CD4-positive, alpha-beta T cell treated with Interleukin-15 for 1 hour (primary cell): Measurements from ENCODE around the gene TBC1D8.
A peak's percentile ranks its signal among the peaks of the same experiment; 100 is the strongest.

Experiments
- DNase-seq: peaks from one replicate; pipeline ENCODE4 v3.0.0-alpha.2; 2020

TBC1D8 gene

DNA sequence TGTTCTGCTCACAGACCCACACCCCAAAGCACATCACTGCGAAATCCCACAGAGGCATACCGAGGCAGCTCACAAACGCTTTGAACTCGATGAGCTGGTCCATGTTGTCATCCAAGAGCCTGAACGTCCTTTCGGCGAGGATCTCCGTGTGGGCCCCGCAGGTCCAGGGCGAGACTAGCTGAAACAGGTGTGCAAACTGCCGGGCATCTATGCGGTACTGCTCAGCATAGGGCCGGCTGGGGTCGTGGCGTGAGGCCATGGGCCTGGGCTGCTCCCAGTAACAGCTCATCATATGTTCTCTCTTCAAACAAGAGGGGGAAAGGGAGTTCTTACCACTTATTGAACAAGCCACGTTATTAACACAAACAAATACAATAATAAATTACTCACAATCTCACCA lies 129.0 kb downstream of the TBC1D8 start:
- no peak for DNase-seq

DNA sequence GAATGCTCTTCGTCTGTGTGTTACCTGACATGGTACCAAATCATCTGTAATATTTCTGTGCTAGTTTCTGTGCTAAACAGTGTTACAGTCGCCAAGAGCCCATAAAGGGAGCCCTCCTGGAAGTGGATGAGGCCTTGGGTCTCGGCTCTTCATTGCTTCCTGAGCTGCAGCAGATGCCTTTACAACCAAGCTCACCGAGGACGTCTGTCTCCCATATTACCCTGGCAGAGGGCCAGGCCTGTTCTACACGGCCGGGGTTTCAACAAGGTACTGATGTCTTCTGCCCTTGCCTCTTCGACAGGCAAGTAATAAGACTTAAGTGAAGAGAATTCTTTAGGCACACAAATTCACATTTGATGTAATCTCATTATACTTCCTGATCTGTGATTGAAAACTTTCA lies 132.2 kb downstream of the TBC1D8 start:
- DNase-seq: no peak

- DNase-seq: no peak
Observed at GRCh38 chr2:101017371-101017770, 133.8 kb downstream of the TBC1D8 start.

GRCh38 chr2:101014264-101014857 lies 136.8 kb downstream of the TBC1D8 start:
- DNase-seq: no peak

- no peak for DNase-seq
Observed at GRCh38 chr2:101012706-101013181, 138.4 kb downstream of the TBC1D8 start.

DNA sequence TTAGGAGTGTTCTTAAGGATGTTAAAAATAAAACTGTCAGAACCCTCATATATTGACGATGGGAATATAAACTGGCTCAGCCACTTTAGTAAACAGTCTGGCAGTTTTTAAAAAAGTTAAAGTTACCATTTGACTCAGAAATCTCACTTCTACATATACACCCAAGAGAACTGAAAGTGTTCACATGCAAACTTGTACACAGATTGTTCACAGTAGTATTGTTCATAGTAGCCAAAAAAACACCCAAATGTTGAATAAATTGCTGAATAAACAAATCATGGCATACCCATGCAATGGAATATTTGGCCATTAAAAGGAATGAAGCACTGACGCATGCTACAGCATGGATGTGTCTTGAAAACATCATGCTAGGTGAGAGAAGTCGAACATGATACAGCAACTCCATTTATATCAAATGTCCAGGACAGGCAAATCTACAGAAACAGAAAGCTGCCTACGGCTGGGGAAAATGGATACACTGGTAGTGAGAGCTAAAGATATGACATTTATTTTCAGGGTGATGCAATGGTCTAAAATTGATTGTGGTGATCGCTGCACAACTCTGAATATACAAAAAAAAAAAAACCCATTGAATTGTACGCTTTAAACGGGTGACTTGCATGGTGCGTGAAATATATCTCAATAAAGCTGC lies 139.0 kb downstream of the TBC1D8 start:
- DNase-seq: no peak

DNA sequence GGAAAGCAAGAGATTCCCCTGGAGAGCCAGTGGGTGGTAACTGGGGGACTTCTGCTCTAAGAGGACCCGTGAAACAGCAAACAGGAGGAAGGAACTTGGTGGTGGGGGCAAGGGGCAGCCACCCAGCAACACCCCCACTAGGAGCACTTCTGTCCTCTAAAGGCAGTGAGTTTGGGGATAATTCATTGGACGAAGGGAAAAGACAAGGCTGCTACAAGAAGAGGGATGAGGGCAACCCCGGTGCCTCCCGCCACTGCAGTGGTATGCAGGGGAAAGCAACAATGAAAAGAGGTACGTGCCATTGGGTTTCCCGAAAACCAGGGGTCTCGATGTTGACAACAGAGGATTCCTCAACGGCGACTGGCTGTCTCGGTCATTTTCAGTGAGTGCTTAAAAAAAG lies 140.0 kb downstream of the TBC1D8 start:
- no peak for DNase-seq

DNA sequence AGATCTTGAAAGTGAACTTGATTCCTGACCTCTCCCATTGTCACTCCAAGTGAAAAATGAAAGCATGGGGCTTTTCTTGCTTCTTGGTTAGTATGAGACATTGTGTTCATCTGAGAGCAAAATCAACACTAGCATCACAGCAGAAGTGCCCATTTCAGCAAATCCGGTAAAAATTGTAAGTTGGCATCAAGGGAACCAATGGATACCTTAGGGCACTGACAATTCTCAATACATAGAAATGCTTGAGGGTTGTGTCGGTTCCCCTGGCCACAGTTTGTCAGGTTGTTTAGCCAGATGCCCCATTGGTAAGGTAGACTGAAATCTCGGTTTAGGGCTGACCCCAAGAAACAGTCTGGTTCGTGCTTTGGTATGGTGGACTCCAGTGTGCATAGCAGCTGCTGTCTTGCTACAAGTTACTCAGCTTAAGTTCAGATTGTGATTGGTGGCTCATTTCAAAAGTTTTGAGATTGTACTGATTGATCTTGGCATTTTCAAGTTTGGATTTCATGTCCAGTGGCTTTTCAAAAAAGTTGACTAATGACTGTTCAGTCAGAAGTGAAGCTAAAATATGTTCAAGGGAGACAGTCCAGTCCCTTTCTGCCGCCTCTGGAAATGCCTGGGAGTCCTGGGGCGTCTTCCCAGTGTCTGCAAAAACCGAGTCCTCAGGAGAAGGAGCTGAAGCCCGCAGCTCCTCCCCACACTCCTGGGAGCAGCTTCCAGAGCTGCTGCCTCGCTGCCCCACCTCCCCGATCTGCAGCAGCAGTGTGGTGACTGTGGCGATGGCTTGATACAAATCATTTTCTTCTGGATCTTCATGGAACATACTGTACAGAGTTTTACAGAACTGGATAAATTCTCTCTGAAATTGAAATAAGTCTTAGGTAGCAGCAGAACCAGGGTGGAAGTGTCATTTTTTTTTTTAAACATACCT lies 143.5 kb downstream of the TBC1D8 start:
- DNase-seq: no peak

GRCh38 chr2:101006065-101006715 lies 145.0 kb downstream of the TBC1D8 start:
- no peak for DNase-seq

GRCh38 chr2:101004620-101005325 lies 146.4 kb downstream of the TBC1D8 start:
- DNase-seq: no peak

DNA sequence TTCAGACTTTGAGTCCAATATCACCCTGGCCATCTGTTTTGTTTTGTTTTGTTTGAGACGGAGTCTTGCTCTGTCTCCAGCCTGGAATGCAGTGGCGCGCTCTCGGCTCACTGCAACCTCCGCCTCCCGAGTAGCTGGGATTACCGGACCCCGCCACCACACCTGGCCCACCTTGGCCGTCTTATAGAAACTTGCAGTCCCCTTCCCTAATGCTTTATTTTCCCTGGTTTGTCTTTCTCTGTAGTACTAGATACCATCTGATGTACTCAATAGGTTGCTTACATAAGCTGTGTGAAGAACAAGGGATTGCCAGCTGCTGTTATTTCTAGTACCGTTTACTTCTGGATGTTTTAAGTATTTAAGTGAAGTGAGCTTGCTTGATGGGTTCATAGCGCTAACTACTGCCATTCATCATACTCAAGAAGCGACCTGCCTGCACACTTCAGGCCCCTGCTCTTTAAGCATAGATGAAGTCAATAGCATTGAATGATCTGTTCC lies 147.9 kb downstream of the TBC1D8 start:
- no peak for DNase-seq

DNA sequence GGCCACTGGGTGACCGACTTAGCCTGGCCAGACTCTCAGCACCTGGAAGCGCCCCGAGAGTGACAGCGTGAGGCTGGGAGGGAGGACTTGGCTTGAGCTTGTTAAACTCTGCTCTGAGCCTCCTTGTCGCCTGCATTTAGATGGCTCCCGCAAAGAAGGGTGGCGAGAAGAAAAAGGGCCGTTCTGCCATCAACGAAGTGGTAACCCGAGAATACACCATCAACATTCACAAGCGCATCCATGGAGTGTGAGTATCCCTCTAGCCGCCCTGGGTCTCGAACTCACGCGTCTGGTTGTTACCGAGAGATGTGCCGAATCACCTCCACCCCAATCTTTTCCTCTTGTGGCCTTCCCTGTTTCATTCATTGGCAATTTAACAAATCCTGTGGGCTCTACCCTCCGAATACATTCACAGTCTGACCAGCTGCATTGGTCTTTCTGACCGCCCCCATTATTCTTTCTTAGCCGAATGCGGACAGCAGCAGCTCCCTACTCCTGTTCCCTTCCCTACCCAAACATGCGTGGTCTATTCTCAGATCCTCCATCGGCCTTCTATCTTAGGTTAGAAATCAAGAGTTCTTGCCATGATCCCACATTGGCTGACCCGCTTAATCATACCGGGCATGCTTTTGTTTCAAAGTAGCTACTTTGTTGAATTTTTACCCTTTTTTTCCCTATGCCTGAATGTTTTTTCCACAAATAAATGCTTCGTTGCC lies 148.5 kb downstream of the TBC1D8 start:
- no peak for DNase-seq

DNA sequence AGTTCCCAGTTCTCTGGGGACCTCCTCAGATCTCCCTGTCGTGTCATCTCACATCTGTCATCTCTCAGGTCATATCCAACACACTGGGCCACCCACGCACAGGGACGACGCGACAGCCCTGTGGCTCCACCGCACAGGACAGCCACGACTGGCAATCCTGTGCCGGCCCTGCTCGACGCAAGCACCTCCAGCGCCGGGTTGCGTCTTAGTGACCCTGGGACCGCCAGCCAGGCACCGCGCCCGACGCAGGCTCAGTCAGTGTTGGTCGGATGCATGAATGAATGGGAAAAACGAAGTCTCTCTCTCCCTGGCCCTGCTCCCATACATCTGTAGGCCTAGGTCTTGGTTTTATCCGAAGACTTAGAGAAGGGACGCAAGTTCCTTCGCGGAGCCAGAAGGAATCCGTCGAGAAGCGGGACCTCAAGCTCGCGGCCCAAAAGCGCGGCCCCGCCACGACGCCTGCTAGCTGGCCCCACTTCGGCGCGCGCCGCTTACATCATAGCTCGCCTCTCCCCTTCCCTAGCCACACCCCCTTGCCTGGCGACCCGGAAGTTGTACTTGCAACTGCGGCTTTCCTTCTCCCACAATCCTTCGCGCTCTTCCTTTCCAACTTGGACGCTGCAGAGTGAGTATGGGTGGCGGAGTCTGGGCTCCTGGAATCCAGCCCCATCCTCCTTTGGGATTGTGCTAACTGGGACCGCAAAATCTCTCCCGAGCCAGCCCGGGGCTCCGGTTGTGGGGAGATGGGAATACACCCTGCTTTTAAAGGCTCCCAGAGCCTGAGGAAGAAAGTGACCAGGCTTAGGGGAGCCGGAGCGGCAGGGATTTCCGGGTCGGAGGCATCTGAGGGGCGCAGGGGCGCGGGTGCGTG lies 149.3 kb downstream of the TBC1D8 start, which contains the start of gene RPL31:
Gene RPL31, plus strand, starts transcription at position 599 of the 871 bp plus-strand sequence. CDS start 413 bp downstream, outside the sequence.
- peak; percentile 97 for DNase-seq

- no peak for DNase-seq
Observed at GRCh38 chr2:100999995-101000394, 151.2 kb downstream of the TBC1D8 start.

DNA sequence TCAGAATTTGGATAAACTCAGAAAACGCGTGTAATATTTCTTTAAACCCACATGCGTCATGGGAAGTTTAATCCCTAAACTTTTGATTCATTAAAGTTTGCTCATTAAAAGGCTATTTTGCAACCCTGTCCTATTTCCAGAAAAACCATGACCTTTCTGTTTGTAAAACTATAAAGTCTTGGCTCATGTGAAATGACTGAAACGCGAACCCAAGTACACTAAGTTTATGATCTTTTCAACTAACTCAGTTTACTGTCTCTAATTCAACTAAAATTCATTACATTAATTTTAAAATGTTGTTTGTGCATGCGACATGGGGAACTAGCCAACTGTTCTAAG lies 153.0 kb downstream of the TBC1D8 start:
- no peak for DNase-seq

GRCh38 chr2:100997509-100998234 lies 153.5 kb downstream of the TBC1D8 start:
- no peak for DNase-seq

DNA sequence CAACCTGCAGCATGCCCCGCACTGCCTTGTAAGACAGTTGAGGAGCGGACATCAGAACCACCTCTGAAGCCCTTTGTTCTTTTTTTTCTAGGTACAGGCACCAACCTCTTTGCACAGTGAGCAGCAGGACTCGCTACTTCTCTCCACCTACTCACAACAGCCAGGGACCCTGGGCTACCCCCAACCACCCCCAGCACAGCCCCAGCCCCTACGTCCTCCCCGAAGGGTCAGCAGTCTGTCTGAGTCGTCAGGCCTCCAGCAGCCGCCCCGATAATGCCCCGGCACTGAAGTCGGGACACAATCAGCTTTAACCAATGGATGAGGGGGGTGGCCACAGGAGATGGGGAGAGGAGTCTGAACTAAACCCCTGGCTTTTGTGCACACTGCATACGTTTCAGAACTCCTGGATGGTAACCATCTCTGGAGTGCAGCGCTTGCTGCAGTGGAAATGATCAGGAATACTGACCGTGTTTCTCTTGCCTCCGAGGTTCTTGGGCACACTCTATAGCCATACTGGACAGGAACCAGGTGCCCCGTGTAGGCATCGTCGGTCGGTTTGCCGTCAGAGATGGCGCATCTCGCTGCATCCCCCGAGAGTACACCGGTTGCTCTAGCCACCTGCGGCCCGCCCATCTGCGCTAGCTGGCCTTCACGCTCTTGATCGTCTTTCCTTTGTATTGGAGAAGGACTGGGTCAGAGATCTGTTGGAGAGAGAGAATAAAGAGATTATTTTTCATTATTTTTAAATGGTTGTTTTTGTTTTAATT lies 155.7 kb downstream of the TBC1D8 start:
- no peak for DNase-seq

DNA sequence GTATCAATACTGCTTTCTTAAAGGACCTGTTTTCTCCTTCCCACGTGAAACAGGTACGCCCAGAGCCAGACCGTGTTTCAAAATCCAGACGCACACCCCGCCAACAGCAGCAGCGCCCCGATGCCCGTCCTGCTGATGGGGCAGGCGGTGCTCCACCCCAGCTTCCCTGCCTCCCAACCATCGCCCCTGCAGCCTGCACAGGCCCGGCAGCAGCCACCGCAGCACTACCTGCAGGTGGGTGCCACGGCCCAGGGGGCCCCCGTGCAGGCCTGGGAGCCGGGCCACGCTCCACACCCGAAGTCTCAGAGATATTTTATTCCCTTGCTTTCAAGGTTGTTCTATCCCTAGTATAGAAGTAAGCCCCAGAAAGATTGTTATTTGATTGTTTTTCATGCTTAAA lies 157.9 kb downstream of the TBC1D8 start:
- no peak for DNase-seq

DNA sequence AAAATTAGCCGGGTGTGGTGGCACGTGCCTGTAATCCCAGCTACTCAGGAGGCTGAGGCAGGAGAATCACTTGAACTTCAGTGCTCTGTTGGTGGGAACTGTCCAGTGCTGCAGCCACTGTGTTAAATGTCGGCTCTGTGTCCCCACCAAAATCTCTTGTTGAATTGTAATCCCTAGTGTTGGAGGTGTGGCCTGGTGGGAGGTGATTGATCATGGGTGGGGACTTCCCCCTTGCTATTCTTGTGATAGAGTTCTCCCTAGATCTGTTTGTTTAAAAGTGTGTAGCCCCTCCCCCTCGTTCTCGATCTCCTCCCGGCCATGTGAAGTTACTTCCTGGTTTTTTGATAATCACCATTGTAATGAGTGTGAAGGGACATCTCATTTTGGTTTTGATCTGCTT lies 158.9 kb downstream of the TBC1D8 start:
- no peak for DNase-seq
